Hepatocyte (in vitro differentiated cells): ENCODE measurements around the gene PDE7B. TPM values are rescaled to one million over a fixed set of nuclear protein-coding genes. Genes with fewer than 3 reads are reported as not detected.

Experiments
- DNase-seq: peaks from one replicate; pipeline ENCODE4 v3.0.0-alpha.2; 2016; ENCODE audit warnings: low spot score
- H2AFZ ChIP-seq: fragments of 200-600 bp; sonication (generic); 2 replicates; pipeline ENCODE4 v1.6.0; 2016; ENCODE audit warnings: antibody characterized with exemption, mild to moderate bottlenecking
- H3K27ac ChIP-seq: fragments of 200-600 bp; sonication (generic); 2 replicates; pipeline ENCODE4 v1.5.1; 2016; ENCODE audit warnings: mild to moderate bottlenecking
- H3K27me3 ChIP-seq: fragments of 200-600 bp; sonication (generic); 2 replicates; pipeline ENCODE4 v1.6.1; 2016
- H3K36me3 ChIP-seq: fragments of 200-600 bp; sonication (generic); replicated peaks from 2 replicates; pipeline ENCODE4 v1.5.1; 2016; ENCODE audit warnings: low read depth; ENCODE audit not compliant: insufficient read depth
- H3K4me1 ChIP-seq: fragments of 200-600 bp; sonication (generic); 2 replicates; pipeline ENCODE4 v1.5.1; 2016; ENCODE audit warnings: mild to moderate bottlenecking, moderate library complexity; ENCODE audit not compliant: insufficient read depth
- H3K4me2 ChIP-seq: fragments of 200-600 bp; sonication (generic); 2 replicates; pipeline ENCODE4 v1.6.0; 2016
- H3K4me3 ChIP-seq: fragments of 200-600 bp; sonication (generic); 2 replicates; pipeline ENCODE4 v1.5.1; 2016; ENCODE audit warnings: mild to moderate bottlenecking
- H3K79me2 ChIP-seq: fragments of 200-600 bp; sonication (generic); 2 replicates; pipeline ENCODE4 v1.6.0; 2017; ENCODE audit warnings: mild to moderate bottlenecking
- H3K9me2 ChIP-seq: fragments of 200-600 bp; sonication (generic); replicated peaks from 2 replicates; pipeline ENCODE4 v1.6.0; 2017; ENCODE audit warnings: mild to moderate bottlenecking; ENCODE audit not compliant: insufficient read depth
- H3K9me3 ChIP-seq: fragments of 200-600 bp; sonication (generic); 2 replicates; pipeline ENCODE4 v1.5.1; 2016; ENCODE audit warnings: low read depth, mild to moderate bottlenecking
- H4K20me1 ChIP-seq: fragments of 200-600 bp; sonication (generic); 2 replicates; pipeline ENCODE4 v1.6.0; 2016; ENCODE audit warnings: mild to moderate bottlenecking; ENCODE audit not compliant: insufficient read depth, poor library complexity, severe bottlenecking
- CTCF ChIP-seq: fragments of 200-600 bp; sonication (generic); IDR thresholded peaks from 2 replicates; pipeline ENCODE4 v1.5.1; 2016; ENCODE audit warnings: antibody characterized with exemption, mild to moderate bottlenecking; ENCODE audit not compliant: poor library complexity
- EZH2 ChIP-seq: fragments of 200-600 bp; sonication (generic); IDR thresholded peaks from 2 replicates; pipeline ENCODE4 v1.6.1; 2016; ENCODE audit warnings: antibody characterized with exemption, mild to moderate bottlenecking, borderline replicate concordance
- EZH2phosphoT487 ChIP-seq: fragments of 200-600 bp; sonication (generic); IDR thresholded peaks from one replicate; pipeline ENCODE4 v1.6.1; 2018; ENCODE audit warnings: antibody characterized with exemption, mild to moderate bottlenecking, low read depth, moderate library complexity; ENCODE audit not compliant: unreplicated experiment, severe bottlenecking
- WGBS: methylation state at CpG from one replicate; pipeline ENCODE4 v1.1.6; 2016; ENCODE audit warnings: low lambda C conversion rate; ENCODE audit errors: missing lambda C conversion rate; 5-methylcytosine and 5-hydroxymethylcytosine counted together
- polyA plus RNA-seq: library from polyadenylated mRNA; unstranded; fragments of >200 nt; fragmentation: Nextera tagmentation; extraction: Ambion mirVana; gene quantifications from 2 replicates; pipeline ENCODE4 v1.2.1, GENCODE V29; 2016
- total RNA-seq: library from RNA; depleted of rRNA; stranded (reverse); fragments of >200 nt; gene quantifications from 2 replicates; pipeline ENCODE4 v1.2.3, GENCODE V29; 2014

The PDE7B gene
- total and polyA plus RNA-seq, 2 experiments from 2014 or later = 3.4 to 7.2 TPM

- Histone ChIP-seq H3K4me2 (no peak overlapping the region), H3K9me2 (no peaks in the 10 kb centered on the region), H3K9me3 (no peaks in the 10 kb centered on the region), H2AFZ (no peak overlapping the region), H3K79me2 (no peaks in the 10 kb centered on the region), H3K36me3 (no peaks in the 10 kb centered on the region), H3K4me1 (no peaks in the 10 kb centered on the region), H4K20me1 (no peaks in the 10 kb centered on the region), H3K27ac (no peak overlapping the region), H3K27me3 (no peaks in the 10 kb centered on the region), H3K4me3 (no peak overlapping the region)
- TF ChIP-seq CTCF = no peak
- TF ChIP-seq EZH2phosphoT487 = no peak
- no peak for TF ChIP-seq EZH2
- no peak for DNase-seq
- WGBS = 91% methylated on average over 6 of the region's 6 CpGs
These were observed 267.3 kb downstream of the PDE7B start for GRCh38 chr6:136118787-136119186.

GRCh38 chr6:136123468-136123867 is 272.0 kb downstream of the PDE7B start:
- no peaks in the 10 kb centered on the region for H3K36me3 ChIP-seq
- no peaks in the 10 kb centered on the region for H3K27me3 ChIP-seq
- 79% methylated on average over 1 of the region's 1 CpG for WGBS
- TF ChIP-seq CTCF = no peak
- no peak for TF ChIP-seq EZH2
- TF ChIP-seq EZH2phosphoT487 = no peak
- no peak overlapping the region for H3K27ac ChIP-seq
- DNase-seq = no peak
- H4K20me1 ChIP-seq = no peaks in the 10 kb centered on the region
- peaks cover 6% of the 10 kb centered on the region for H3K4me1 ChIP-seq
- no peaks in the 10 kb centered on the region for H3K79me2 ChIP-seq
- no peak overlapping the region for H3K4me2 ChIP-seq
- no peak overlapping the region for H2AFZ ChIP-seq
- no peaks in the 10 kb centered on the region for H3K9me2 ChIP-seq
- no peaks in the 10 kb centered on the region for H3K9me3 ChIP-seq
- no peak overlapping the region for H3K4me3 ChIP-seq

GRCh38 chr6:136125585-136125984 is 274.1 kb downstream of the PDE7B start:
- H3K27me3 ChIP-seq = no peaks in the 10 kb centered on the region
- no peaks in the 10 kb centered on the region for H3K79me2 ChIP-seq
- no peaks in the 10 kb centered on the region for H4K20me1 ChIP-seq
- no peak overlapping the region for H3K4me3 ChIP-seq
- H3K9me2 ChIP-seq = no peaks in the 10 kb centered on the region
- H3K9me3 ChIP-seq = no peaks in the 10 kb centered on the region
- TF ChIP-seq CTCF (no peak), EZH2phosphoT487 (no peak), EZH2 (no peak)
- no peak overlapping the region for H2AFZ ChIP-seq
- no peak for DNase-seq
- 59% methylated on average over 2 of the region's 2 CpGs for WGBS
- no peaks in the 10 kb centered on the region for H3K36me3 ChIP-seq
- no peak overlapping the region for H3K27ac ChIP-seq
- no peak overlapping the region for H3K4me2 ChIP-seq
- peaks cover 6% of the 10 kb centered on the region for H3K4me1 ChIP-seq

- Histone ChIP-seq H3K4me3 (no peak overlapping the region), H3K36me3 (no peaks in the 10 kb centered on the region), H4K20me1 (no peaks in the 10 kb centered on the region), H2AFZ (no peak overlapping the region), H3K4me1 (peaks cover 6% of the 10 kb centered on the region), H3K27me3 (no peaks in the 10 kb centered on the region), H3K27ac (no peak overlapping the region), H3K79me2 (no peaks in the 10 kb centered on the region), H3K9me2 (no peaks in the 10 kb centered on the region), H3K9me3 (no peaks in the 10 kb centered on the region), H3K4me2 (no peak overlapping the region)
- WGBS = 56% methylated on average over 2 of the region's 2 CpGs
- DNase-seq = no peak
- TF ChIP-seq CTCF (no peak), EZH2phosphoT487 (no peak), EZH2 (no peak)
These were observed 276.4 kb downstream of the PDE7B start for GRCh38 chr6:136127873-136128272.
